ENCODE results near the gene SLC4A4.

SLC4A4 gene

DNA sequence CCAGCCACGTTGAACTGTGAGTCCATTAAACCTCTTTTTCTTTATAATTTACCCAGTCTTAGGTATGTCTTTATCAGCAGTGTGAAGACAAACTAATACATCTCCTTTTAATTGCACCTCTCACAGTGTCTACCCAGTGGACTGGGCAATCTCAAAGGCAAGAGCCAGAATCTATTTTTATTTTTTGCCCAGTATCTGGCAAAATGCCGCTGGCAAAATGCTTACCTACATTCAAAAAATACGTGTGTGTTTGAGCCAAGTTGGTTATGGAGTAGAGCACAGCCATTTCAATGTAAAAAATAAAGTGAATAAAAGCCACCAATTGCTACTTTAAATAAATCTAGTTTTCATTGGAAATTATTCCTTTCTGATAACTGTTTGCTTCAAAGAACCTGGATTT, 245.2 kb downstream of the SLC4A4 start:
- TF ChIP-seq CTCF (IDR thresholded peaks at IDR 0.05; ENCODE audit: low read length, missing control alignments) = no peak
- no peak for DNase-seq (ENCODE audit: low read depth)
- no peak overlapping the region for H3K4me3 ChIP-seq (replicated peaks; ENCODE audit: low read depth, low read length)

GRCh38 chr4:71584585-71584984, 245.8 kb downstream of the SLC4A4 start:
- TF ChIP-seq CTCF (IDR thresholded peaks at IDR 0.05; ENCODE audit: low read length, missing control alignments) = no peak
- H3K4me3 ChIP-seq (replicated peaks; ENCODE audit: low read depth, low read length) = no peak overlapping the region
- no peak for DNase-seq (ENCODE audit: low read depth)

- no peak for TF ChIP-seq CTCF (IDR thresholded peaks at IDR 0.05; ENCODE audit: low read length, missing control alignments)
- DNase-seq (ENCODE audit: low read depth) = no peak
- H3K4me3 ChIP-seq (replicated peaks; ENCODE audit: low read depth, low read length) = no peak overlapping the region
Observed at GRCh38 chr4:71586087-71586763, 247.4 kb downstream of the SLC4A4 start.

- DNase-seq (ENCODE audit: low read depth) = no peak
- H3K4me3 ChIP-seq (replicated peaks; ENCODE audit: low read depth, low read length) = no peak overlapping the region
- TF ChIP-seq CTCF (IDR thresholded peaks at IDR 0.05; ENCODE audit: low read length, missing control alignments) = no peak
Observed at GRCh38 chr4:71587995-71588394, 249.2 kb downstream of the SLC4A4 start.

DNA sequence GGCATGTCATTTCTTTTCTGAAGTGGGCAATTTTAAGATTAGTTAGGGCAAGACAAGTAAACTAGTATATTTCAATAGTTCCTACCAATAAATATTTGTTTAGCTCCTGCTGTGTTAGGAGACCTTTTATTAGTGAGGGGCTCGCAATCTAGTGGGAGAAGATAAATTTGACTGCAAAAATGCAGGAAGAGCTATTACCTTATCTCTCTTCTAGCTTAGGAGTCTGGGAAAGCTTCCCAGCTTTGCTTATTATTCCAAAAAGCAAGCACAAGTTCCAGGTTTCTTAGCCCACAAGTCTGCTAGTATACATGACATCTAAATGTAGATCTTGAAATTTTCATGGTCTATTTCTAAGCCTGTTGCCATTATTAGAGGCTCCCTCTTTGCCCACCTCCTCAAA, 254.0 kb downstream of the SLC4A4 start:
- H3K4me3 ChIP-seq (replicated peaks; ENCODE audit: low read depth, low read length) = no peak overlapping the region
- no peak for TF ChIP-seq CTCF (IDR thresholded peaks at IDR 0.05; ENCODE audit: low read length, missing control alignments)
- no peak for DNase-seq (ENCODE audit: low read depth)

DNA sequence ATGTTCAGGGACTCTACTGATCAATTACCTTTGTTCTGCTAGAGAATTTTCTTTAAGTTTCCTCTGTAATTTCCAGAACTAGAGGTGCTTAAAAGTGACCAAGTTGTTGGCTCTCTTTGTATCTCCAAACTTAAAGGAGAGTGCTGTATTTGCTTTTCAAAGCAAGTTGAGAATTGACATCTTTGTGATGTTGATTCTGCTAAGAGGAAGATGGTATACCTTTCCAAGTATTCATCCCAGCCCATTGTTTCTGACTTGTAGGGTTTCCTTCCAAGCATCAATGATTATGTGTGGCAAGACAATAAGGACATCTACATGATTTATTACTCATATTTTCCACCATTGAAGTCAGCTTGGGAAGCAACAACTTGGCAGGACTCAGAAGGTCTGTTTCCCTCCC, 254.5 kb downstream of the SLC4A4 start:
- no peak for TF ChIP-seq CTCF (IDR thresholded peaks at IDR 0.05; ENCODE audit: low read length, missing control alignments)
- no peak overlapping the region for H3K4me3 ChIP-seq (replicated peaks; ENCODE audit: low read depth, low read length)
- no peak for DNase-seq (ENCODE audit: low read depth)

DNA sequence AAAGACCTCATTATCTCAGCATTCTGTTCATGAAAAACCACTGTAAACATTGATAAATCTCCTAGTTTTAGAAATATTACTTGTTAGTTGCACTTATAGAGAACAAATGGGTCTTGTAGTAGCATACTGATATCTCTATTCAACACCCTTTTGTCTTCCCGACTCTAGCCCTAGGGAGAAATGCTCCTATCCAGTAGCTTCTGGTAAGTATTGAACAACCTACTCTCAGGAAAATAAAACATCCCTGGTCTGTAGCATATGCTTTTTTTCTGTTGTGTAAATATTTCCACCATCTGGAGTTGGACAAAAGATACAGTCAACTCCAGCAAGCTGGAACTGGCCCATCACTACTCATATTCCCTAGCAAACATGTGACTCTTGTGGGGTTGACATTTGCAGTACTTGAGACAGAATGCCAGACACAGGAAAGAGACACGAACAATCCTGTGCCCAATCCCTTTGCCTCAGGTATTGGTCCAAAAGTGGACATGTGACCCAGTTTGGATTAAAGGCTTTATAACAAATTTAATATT, 256.8 kb downstream of the SLC4A4 start:
- TF ChIP-seq CTCF (IDR thresholded peaks at IDR 0.05; ENCODE audit: low read length, missing control alignments) = no peak
- no peak for DNase-seq (ENCODE audit: low read depth)
- H3K4me3 ChIP-seq (replicated peaks; ENCODE audit: low read depth, low read length) = no peak overlapping the region
